Hippocampal formation (tissue), 2 donors: ENCODE data around the gene AK6.
"Not testable (repeated sequence)": the region's sequence is repeated elsewhere in the genome, so short reads cannot be mapped to it uniquely, and the experiment has no call there.

ENCODE experiments used
- DNase-seq, 2 donors: peaks; one replicate each; lab custom pipeline; 2025; lab: John Stamatoyannopoulos, UW

The AK6 gene

DNA sequence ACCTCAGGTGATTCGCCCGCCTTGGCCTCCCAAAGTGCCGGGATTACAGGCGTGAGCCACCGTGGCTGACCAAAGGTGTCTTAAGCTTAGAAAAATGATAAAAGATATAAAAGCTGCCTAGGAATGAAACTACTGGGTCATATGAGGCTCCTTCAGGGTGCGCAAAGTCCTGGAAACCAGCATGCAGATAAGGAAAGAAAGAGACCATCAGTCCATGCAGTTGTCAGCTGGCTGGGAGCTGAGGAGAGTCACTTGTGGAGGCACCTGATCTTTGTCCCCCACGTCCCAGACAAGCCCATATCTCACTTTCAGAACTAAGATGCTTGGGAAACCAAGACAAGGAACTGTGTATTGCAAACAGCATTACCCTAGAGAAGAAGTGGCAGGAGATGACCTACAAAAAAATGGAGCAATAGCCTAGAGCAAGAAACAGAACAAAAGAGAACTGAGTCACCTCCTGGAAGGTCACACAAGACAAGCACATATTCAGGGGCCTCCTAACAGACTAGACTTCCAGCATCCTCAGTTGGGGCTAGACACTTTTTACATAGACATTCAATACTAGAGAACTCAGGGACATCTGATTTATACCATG, 33.9 kb downstream of the AK6 start:
- no peak for DNase-seq

DNA sequence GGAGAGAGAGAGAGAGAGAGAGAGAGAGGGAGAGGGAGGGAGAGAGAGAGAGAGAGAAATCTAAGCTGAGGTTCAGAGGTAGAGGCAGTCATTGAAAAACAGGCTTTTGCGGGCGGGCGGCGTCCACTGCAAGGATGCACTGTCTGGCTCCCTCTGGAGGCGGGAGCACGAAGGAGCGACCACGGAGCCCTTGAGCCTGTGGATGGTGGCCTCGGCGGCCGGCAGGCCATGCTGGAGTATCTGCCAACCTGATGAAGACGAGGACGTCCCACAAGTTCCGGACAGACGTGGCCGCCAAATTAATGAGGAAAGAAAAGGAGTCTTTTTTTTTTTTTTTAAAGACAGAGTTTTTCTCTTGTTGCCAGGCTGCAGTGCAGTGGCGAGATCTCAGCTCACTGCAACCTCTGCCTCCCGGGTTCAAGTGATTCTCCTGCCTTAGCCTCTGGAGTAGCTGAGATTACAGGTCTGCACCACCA, 34.5 kb downstream of the AK6 start:
- DNase-seq: peak; percentile 71 to 75

- DNase-seq: not testable (repeated sequence)
Observed at GRCh38 chr5:69333668-69334315, 35.5 kb downstream of the AK6 start.

DNA sequence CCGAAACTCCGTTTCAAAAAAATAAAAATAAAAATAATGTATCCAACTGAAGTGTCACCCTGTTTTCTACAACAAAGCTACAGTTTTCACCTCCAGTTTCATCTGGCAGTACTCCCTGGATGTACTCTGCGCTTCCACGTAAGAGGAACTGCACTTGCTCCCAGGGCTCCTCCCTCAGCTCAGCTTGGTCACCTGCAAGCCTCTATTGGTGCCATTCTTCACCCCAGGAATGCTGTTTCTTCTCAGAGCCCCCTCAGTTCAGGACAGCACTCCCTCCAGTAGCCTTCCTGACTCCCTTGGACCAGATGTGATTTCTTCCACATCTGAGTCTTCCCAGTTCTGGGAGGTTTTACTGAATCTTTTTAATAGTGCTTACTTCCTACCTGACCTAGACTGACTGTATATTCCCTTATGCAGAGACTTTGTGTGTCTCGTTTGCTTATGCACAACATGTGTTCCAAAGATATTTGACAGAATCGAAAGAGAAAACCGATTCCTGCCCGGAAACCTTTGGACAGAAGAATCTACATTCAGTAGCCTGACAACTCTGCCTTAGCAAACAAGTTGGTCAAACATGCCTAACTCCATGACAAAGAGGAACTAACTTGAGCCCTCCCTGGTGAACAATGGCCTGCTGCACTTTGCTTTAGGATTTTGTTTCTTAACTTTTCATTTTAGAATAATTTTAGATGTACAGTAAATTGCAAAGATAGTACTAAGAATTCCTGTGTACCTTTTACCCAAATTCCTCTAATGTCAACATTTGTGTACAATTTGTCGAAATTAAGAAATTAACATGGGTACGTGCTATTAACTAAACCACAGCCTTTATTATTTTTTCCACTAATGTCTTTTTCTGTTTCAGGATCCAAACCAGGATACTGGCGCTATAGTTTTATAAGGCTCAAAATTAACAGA, 37.5 kb downstream of the AK6 start:
- no peak for DNase-seq

GRCh38 chr5:69329905-69330489, 39.3 kb downstream of the AK6 start:
- DNase-seq: no peak

DNA sequence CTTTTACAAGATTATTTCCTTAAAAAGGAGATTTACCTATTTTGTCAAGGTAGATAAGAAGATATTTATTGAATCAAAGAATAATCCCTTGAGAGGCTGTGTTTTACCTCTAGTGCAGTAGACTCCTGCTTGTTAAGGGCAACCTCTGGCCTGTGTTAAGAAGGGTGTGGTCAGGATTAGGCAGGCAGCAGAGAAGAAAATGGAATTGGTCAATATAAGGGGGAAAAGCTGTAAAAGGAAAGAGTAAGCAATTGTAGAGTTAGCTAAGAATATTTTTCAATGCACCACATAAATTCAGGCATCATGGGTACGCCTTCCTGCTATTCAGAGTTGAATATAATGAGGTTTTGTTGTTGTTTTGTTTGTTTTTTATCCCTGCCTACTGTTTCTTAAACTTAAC, 43.0 kb downstream of the AK6 start:
- DNase-seq: no peak

GRCh38 chr5:69317391-69317790, 51.9 kb downstream of the AK6 start:
- DNase-seq: no peak

DNA sequence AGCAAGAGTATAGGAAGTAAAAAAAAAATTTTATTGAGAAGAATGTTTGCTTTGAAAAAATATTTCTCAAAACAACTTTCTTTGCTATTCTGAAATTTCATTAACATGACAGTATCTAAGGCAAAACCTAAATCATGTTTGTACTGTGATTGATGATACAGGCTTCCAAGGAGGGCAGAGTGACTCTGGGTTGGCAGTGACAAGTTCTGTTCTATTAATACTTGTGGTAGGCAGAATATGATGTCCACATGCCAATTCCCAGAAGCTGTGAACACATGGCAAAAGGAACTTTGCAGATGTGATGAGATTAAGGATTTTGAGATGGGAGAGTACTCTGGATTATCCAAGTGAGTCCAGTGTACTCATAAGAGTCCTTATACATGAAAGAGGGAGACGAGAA, 53.3 kb downstream of the AK6 start:
- DNase-seq: no peak

DNA sequence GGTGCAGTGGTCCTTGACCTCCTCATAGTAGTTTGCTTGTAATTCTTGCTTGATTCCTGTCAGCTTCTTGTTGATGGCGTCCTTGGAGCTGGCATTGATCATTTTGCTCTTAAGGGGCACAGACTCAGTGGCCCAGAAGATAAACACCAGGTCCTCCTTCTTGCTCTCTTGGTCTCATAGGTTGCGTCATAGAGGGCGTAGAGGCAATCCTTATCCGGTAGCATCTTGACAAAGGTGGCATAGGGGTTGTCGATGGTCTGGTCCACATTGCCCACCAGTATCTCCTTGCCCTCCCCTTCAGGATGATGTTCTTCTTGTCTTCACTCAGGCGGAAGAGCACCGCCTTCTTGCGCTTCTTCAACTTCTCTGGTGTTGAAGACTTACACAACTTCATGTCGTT, 55.9 kb downstream of the AK6 start:
- no peak for DNase-seq

DNA sequence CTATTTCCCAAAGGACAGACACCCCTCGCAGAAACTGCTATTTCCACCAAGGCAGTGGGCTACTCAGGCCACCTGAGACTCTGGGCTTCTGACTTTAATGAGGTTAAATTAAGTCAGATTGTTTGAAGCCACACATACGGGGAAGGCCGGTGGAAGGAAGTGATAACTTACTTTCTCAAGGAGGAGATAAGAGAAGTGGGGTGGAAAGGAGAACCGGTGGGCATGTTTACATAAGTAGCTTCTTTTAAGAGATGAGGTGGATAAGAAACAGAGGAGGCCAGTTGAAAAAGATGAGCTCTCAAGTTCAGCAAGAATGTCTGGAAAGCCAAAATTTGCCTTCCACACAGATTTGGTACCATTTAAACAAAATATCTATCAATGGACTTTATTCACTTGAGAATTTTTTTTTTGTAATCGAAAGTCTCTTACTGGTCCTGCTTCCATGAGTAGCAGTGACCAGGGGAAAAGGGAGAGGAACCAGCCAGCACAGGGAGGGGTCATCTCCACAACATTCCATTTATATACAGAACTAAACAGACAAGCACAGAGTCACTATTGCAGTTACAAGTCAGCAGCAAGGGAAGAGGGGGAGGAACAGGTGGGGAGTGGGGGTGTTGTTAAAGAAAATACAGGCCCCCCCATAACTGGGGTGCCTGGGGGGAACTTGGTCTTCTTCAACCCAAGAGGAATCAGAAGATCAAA, 56.7 kb downstream of the AK6 start:
- DNase-seq: no peak

- DNase-seq: no peak
Observed at GRCh38 chr5:69309380-69309779, 59.9 kb downstream of the AK6 start.

GRCh38 chr5:69308046-69308553, 61.2 kb downstream of the AK6 start:
- no peak for DNase-seq

GRCh38 chr5:69305512-69305911, 63.8 kb downstream of the AK6 start:
- DNase-seq: no peak
